Mucosa of rectum (tissue), 2 donors: ENCODE data around the gene TPRA1.

Experiments
- H3K27ac ChIP-seq, 2 donors: one replicate each; pipeline ENCODE4 v1.7.0; 2013; ENCODE audit warnings: inconsistent platforms in 2 of 2, low read depth in 2 of 2, low read length in 2 of 2
- H3K27me3 ChIP-seq, 2 donors: one replicate each; pipeline ENCODE4 v1.7.0; 2013; ENCODE audit warnings: low read length in 2 of 2; ENCODE audit not compliant: control insufficient read depth in 2 of 2, insufficient read depth in 2 of 2
- H3K36me3 ChIP-seq, 2 donors: one replicate each; pipeline ENCODE4 v1.7.0; 2013; ENCODE audit warnings: low read length in 2 of 2; ENCODE audit not compliant: control insufficient read depth in 2 of 2, insufficient read depth in 2 of 2
- H3K4me1 ChIP-seq, 2 donors: one replicate each; pipeline ENCODE4 v1.7.0; 2013; ENCODE audit warnings: low read length in 2 of 2, mild to moderate bottlenecking in 1 of 2; ENCODE audit not compliant: control insufficient read depth in 2 of 2, insufficient read depth in 2 of 2
- H3K4me3 ChIP-seq, 2 donors: one replicate each; pipeline ENCODE4 v1.7.0; 2013; ENCODE audit warnings: low read length in 2 of 2
- H3K9ac ChIP-seq, 2 donors: one replicate each; pipeline ENCODE4 v1.7.0; 2013; ENCODE audit warnings: low read length in 2 of 2, low read depth in 1 of 2, mild to moderate bottlenecking in 1 of 2
- H3K9me3 ChIP-seq, 2 donors: one replicate each; pipeline ENCODE4 v1.7.0; 2013; ENCODE audit warnings: low read length in 2 of 2; ENCODE audit not compliant: control insufficient read depth in 2 of 2
- donor health status: healthy.
- donor health status: Normal muscosa, but diverticular disease.

Gene TPRA1

GRCh38 chr3:127616836-127617605 is 26.5 kb upstream of the TPRA1 start:
- Histone ChIP-seq H3K4me1 (no peaks in the 10 kb centered on the region), H3K36me3 (peaks cover 9 to 29% of the 10 kb centered on the region in 2 donors), H3K4me3 (no peak overlapping the region), H3K9me3 (no peaks in the 10 kb centered on the region), H3K27me3 (no peaks in the 10 kb centered on the region), H3K9ac (no peak overlapping the region), H3K27ac (no peak overlapping the region)

- no peak overlapping the region for H3K27ac ChIP-seq
- H3K27me3 ChIP-seq: no peaks in the 10 kb centered on the region
- no peaks in the 10 kb centered on the region for H3K9me3 ChIP-seq
- no peak overlapping the region for H3K4me3 ChIP-seq
- no peak overlapping the region for H3K9ac ChIP-seq
- H3K36me3 ChIP-seq: peaks cover 7 to 24% of the 10 kb centered on the region in 2 donors
- no peaks in the 10 kb centered on the region for H3K4me1 ChIP-seq
Observed at GRCh38 chr3:127615631-127616305, 25.2 kb upstream of the TPRA1 start.

- Histone ChIP-seq H3K4me3 (no peak overlapping the region), H3K36me3 (peaks cover 5 to 22% of the 10 kb centered on the region in 2 donors), H3K27me3 (no peaks in the 10 kb centered on the region), H3K27ac (no peak overlapping the region), H3K4me1 (no peaks in the 10 kb centered on the region), H3K9me3 (no peaks in the 10 kb centered on the region), H3K9ac (no peak overlapping the region)
Observed at GRCh38 chr3:127614928-127615589, 24.5 kb upstream of the TPRA1 start.

GRCh38 chr3:127613406-127613805 is 22.9 kb upstream of the TPRA1 start:
- H3K27ac ChIP-seq: no peak overlapping the region
- no peaks in the 10 kb centered on the region for H3K4me1 ChIP-seq
- no peak overlapping the region for H3K9ac ChIP-seq
- H3K36me3 ChIP-seq: peaks cover 5 to 22% of the 10 kb centered on the region in 2 donors
- no peaks in the 10 kb centered on the region for H3K9me3 ChIP-seq
- H3K27me3 ChIP-seq: no peaks in the 10 kb centered on the region
- H3K4me3 ChIP-seq: no peak overlapping the region

- Histone ChIP-seq H3K9me3 (no peaks in the 10 kb centered on the region), H3K27ac (no peak overlapping the region), H3K4me3 (no peak overlapping the region), H3K4me1 (no peaks in the 10 kb centered on the region), H3K9ac (no peak overlapping the region), H3K36me3 (peaks cover 8 to 26% of the 10 kb centered on the region in 2 donors), H3K27me3 (no peaks in the 10 kb centered on the region)
Observed at GRCh38 chr3:127612966-127613365, 22.4 kb upstream of the TPRA1 start.

GRCh38 chr3:127611251-127611650 is 20.7 kb upstream of the TPRA1 start:
- H3K9ac ChIP-seq: no peak overlapping the region
- no peaks in the 10 kb centered on the region for H3K27me3 ChIP-seq
- peaks cover 8 to 30% of the 10 kb centered on the region in 2 donors for H3K36me3 ChIP-seq
- H3K27ac ChIP-seq: no peak overlapping the region
- H3K4me3 ChIP-seq: no peak overlapping the region
- no peaks in the 10 kb centered on the region for H3K4me1 ChIP-seq
- no peaks in the 10 kb centered on the region for H3K9me3 ChIP-seq

GRCh38 chr3:127610105-127610504 is 19.6 kb upstream of the TPRA1 start:
- no peaks in the 10 kb centered on the region for H3K4me1 ChIP-seq
- H3K27me3 ChIP-seq: no peaks in the 10 kb centered on the region
- no peak overlapping the region for H3K27ac ChIP-seq
- peaks cover 12 to 35% of the 10 kb centered on the region in 2 donors for H3K36me3 ChIP-seq
- H3K9ac ChIP-seq: no peak overlapping the region
- H3K9me3 ChIP-seq: no peaks in the 10 kb centered on the region
- H3K4me3 ChIP-seq: no peak overlapping the region

GRCh38 chr3:127608362-127608718 is 17.8 kb upstream of the TPRA1 start:
- no peaks in the 10 kb centered on the region for H3K27me3 ChIP-seq
- H3K4me3 ChIP-seq: no peak overlapping the region
- H3K9ac ChIP-seq: no peak overlapping the region
- no peaks in the 10 kb centered on the region for H3K4me1 ChIP-seq
- peaks cover 14 to 35% of the 10 kb centered on the region in 2 donors for H3K36me3 ChIP-seq
- no peak overlapping the region for H3K27ac ChIP-seq
- H3K9me3 ChIP-seq: no peaks in the 10 kb centered on the region

GRCh38 chr3:127607675-127608361 is 17.3 kb upstream of the TPRA1 start:
- no peak overlapping the region for H3K4me3 ChIP-seq
- H3K36me3 ChIP-seq: peaks cover 14 to 35% of the 10 kb centered on the region in 2 donors
- H3K27ac ChIP-seq: no peak overlapping the region
- no peak overlapping the region for H3K9ac ChIP-seq
- no peaks in the 10 kb centered on the region for H3K9me3 ChIP-seq
- H3K27me3 ChIP-seq: no peaks in the 10 kb centered on the region
- no peaks in the 10 kb centered on the region for H3K4me1 ChIP-seq
